Measurements from ENCODE around the gene PDZD2.

DNA sequence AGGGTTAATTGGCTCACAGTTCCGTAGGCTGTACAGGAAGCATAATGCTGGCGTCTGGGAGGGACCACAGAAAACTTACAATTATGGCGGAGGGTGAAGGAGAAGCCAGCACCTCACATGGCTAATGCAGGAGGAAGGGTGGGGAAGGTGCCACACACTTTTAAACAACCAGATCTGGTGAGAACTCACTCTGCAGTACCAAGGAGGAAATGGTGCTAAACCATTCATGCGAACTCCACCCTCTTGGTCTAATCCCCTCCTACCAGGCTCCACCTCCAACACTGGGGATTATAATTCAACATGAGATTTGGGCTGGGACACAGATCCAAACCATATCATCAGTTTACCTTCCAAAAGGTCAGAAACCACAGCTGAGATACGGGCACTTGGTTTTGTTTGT, 122.9 kb downstream of the PDZD2 start:
- no peak for TF ChIP-seq POLR2A (IDR thresholded peaks at IDR 0.05)
- TF ChIP-seq, protein P1, sequence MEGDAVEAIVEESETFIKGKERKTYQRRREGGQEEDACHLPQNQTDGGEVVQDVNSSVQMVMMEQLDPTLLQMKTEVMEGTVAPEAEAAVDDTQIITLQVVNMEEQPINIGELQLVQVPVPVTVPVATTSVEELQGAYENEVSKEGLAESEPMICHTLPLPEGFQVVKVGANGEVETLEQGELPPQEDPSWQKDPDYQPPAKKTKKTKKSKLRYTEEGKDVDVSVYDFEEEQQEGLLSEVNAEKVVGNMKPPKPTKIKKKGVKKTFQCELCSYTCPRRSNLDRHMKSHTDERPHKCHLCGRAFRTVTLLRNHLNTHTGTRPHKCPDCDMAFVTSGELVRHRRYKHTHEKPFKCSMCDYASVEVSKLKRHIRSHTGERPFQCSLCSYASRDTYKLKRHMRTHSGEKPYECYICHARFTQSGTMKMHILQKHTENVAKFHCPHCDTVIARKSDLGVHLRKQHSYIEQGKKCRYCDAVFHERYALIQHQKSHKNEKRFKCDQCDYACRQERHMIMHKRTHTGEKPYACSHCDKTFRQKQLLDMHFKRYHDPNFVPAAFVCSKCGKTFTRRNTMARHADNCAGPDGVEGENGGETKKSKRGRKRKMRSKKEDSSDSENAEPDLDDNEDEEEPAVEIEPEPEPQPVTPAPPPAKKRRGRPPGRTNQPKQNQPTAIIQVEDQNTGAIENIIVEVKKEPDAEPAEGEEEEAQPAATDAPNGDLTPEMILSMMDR (IDR thresholded peaks at IDR 0.05), result no peak

Measured in testis (tissue), 2 donors.